ENCODE data around the gene MPZL2. TPM values are rescaled to one million over a fixed set of nuclear protein-coding genes. Genes with fewer than 3 reads are reported as not detected.

Gene MPZL2
- total RNA-seq, 1 experiment from 2014 or later: 0.26 TPM

- H3K36me3 Mint-ChIP-seq (ENCODE audit: insufficient read depth in 1 of 3, low read depth in 3 of 3): no peaks in the 10 kb centered on the region
- WGBS (ENCODE audit: extremely low coverage, insufficient read length, low lambda C conversion rate): no CpG with 5 or more reads among the region's 2 CpGs
- no peak overlapping the region for H4K5ac ChIP-seq (ENCODE audit: insufficient read length, low read depth, low read length)
- no peaks in the 10 kb centered on the region for H3K23me2 ChIP-seq (ENCODE audit: insufficient read length, low read depth, low read length, poor library complexity, severe bottlenecking)
- no peak overlapping the region for H3K18ac ChIP-seq (ENCODE audit: insufficient read length, low read depth, low read length)
- no peak overlapping the region for H2BK5ac ChIP-seq (ENCODE audit: insufficient read length, low read length)
- H3K4me1 Mint-ChIP-seq: peaks cover 4 to 7% of the 10 kb centered on the region in 2 experiments
- no peak overlapping the region for H2BK120ac ChIP-seq (ENCODE audit: low read depth, low read length, poor library complexity, severe bottlenecking)
- no peak overlapping the region for H2BK20ac ChIP-seq (ENCODE audit: low read depth, low read length, poor library complexity, severe bottlenecking)
- no peak overlapping the region for H2AK5ac ChIP-seq (ENCODE audit: insufficient read length, low read length)
- no peak overlapping the region for H3K4ac ChIP-seq (ENCODE audit: low read depth, low read length)
- no peaks in the 10 kb centered on the region for H3K9me3 Mint-ChIP-seq
- H4K20me1 ChIP-seq (ENCODE audit: control insufficient read depth, insufficient read depth, insufficient read length): no peaks in the 10 kb centered on the region
- no peak overlapping the region for H3K27ac Mint-ChIP-seq
- no peaks in the 10 kb centered on the region for H3K4me1 ChIP-seq (ENCODE audit: insufficient read depth, low read length)
- no peaks in the 10 kb centered on the region for H3K79me1 ChIP-seq (ENCODE audit: insufficient read depth, low read depth, low read length, poor library complexity, severe bottlenecking)
- H3K56ac ChIP-seq (ENCODE audit: insufficient read length, low read depth, low read length): no peak overlapping the region
- no peak overlapping the region for H2AFZ ChIP-seq (ENCODE audit: low read length)
- H4K8ac ChIP-seq (replicated peaks; ENCODE audit: insufficient read length, low read depth, low read length): no peak overlapping the region
- no peak overlapping the region for H3K14ac ChIP-seq (ENCODE audit: insufficient read depth, low read length)
- no peak overlapping the region for H3T11ph ChIP-seq (ENCODE audit: low read length)
- H2BK12ac ChIP-seq (ENCODE audit: insufficient read length, low read depth, low read length): no peak overlapping the region
- H4K91ac ChIP-seq (ENCODE audit: insufficient read length, low read depth, low read length): no peak overlapping the region
- no peaks in the 10 kb centered on the region for H3K27me3 ChIP-seq (ENCODE audit: insufficient read depth, low read length)
- H3K23ac ChIP-seq (ENCODE audit: insufficient read length, low read depth, low read length): no peak overlapping the region
- H3K4me2 ChIP-seq (ENCODE audit: insufficient read depth, insufficient read length, low read length): no peak overlapping the region
- H3K79me2 ChIP-seq (ENCODE audit: insufficient read depth, low read length): no peaks in the 10 kb centered on the region
- no peak overlapping the region for H3K9ac ChIP-seq (ENCODE audit: extremely low read depth, insufficient read length, low read length)
- H3K9me3 ChIP-seq (ENCODE audit: control insufficient read depth, low read depth, low read length): no peaks in the 10 kb centered on the region
- H3K4me3 Mint-ChIP-seq: no peak overlapping the region
- H3K27ac ChIP-seq (ENCODE audit: insufficient read length, low read depth, low read length): no peak overlapping the region
- H3K27me3 Mint-ChIP-seq (ENCODE audit: low read depth): peaks cover 41% of the 10 kb centered on the region
- no peak overlapping the region for H2BK15ac ChIP-seq (ENCODE audit: low read depth, low read length)
- DNase-seq: no peak
- no peak for TF ChIP-seq CTCF (conservative IDR thresholded peaks at IDR 0.05)
Measured at GRCh38 chr11:118274186-118274585, 10.1 kb upstream of the MPZL2 start.

All from H9 (cell line).